HepG2 (cell line): ENCODE results near the gene ID3. TPM values are rescaled to one million over a fixed set of nuclear protein-coding genes. Genes with fewer than 3 reads are reported as not detected.

Source experiments
- HMG20B ChIP-seq: conservative IDR thresholded peaks from 2 replicates; pipeline ENCODE4 v1.6.1; 2016; ENCODE audit warnings: missing genetic modification reagents, missing compliant biosample characterization
- KDM5B ChIP-seq: sonication (generic); formaldehyde crosslinking; IDR thresholded peaks from 2 replicates; pipeline ENCODE4 v1.4.0; 2020; ENCODE audit warnings: missing genetic modification reagents, mild to moderate bottlenecking, borderline replicate concordance
- SNAI1 ChIP-seq: sonication (generic); formaldehyde crosslinking; IDR thresholded peaks from 2 replicates; pipeline ENCODE4 v1.5.0; 2020; ENCODE audit warnings: mild to moderate bottlenecking, missing genetic modification reagents, borderline replicate concordance
- ZBTB4 ChIP-seq: sonication (generic); formaldehyde crosslinking; IDR thresholded peaks from 2 replicates; pipeline ENCODE4 v1.4.0; 2020; ENCODE audit warnings: missing genetic modification reagents, mild to moderate bottlenecking, borderline replicate concordance
- ZFP91 ChIP-seq: sonication (generic); formaldehyde crosslinking; IDR thresholded peaks from 2 replicates; pipeline ENCODE4 v1.9.0; 2022; ENCODE audit warnings: missing genetic modification reagents, mild to moderate bottlenecking, borderline replicate concordance
- ZNF18 ChIP-seq: sonication (generic); formaldehyde crosslinking; IDR thresholded peaks from 2 replicates; pipeline ENCODE4 v1.8.0; 2022; ENCODE audit warnings: mild to moderate bottlenecking, missing genetic modification reagents; ENCODE audit not compliant: insufficient replicate concordance
- ZNF264 ChIP-seq: sonication (generic); formaldehyde crosslinking; IDR thresholded peaks from 2 replicates; pipeline ENCODE4 v1.4.0; 2020; ENCODE audit warnings: missing genetic modification reagents
- ZNF318 ChIP-seq: sonication (generic); formaldehyde crosslinking; IDR thresholded peaks from 2 replicates; pipeline ENCODE4 v1.4.0; 2020; ENCODE audit warnings: mild to moderate bottlenecking, missing genetic modification reagents
- ZNF441 ChIP-seq: sonication (generic); formaldehyde crosslinking; IDR thresholded peaks from 2 replicates; pipeline ENCODE4 v1.7.0; 2021; ENCODE audit warnings: missing genetic modification reagents, borderline replicate concordance
- ZNF563 ChIP-seq: sonication (generic); formaldehyde crosslinking; IDR thresholded peaks from 2 replicates; pipeline ENCODE4 v1.8.0; 2022; ENCODE audit warnings: mild to moderate bottlenecking, moderate library complexity, missing genetic modification reagents
- polyA plus RNA-seq, 8 experiments: library from polyadenylated mRNA; depleted of rRNA in 3 of 8; stranded (reverse) in 7 of 8; unstranded in 1 of 8; fragments of >200 nt; fragmentation: Illumina TruSeq in 4 of 8; extraction: Trizol in 4 of 8; gene quantifications; 2 replicates each; pipeline versions ENCODE4 v1.2.1 to v1.2.3, GENCODE V29; 2011 to 2016; ENCODE audit warnings: low read depth in 4 of 8, missing spikeins in 1 of 8, mixed read lengths in 1 of 8; ENCODE audit not compliant: insufficient read depth in 1 of 8
- total RNA-seq, 5 experiments: library from RNA; depleted of rRNA; stranded (reverse); fragments of >200 nt; fragmentation: Illumina TruSeq; extraction: Trizol; gene quantifications; 2 replicates each; pipeline ENCODE4 v1.2.3, GENCODE V29; 2016; ENCODE audit warnings: low read depth in 1 of 5

The ID3 gene
- total and polyA plus RNA-seq, 2 of the 13 experiments (the other 11 are each of a cell fraction or from before 2014, with no cell fraction given) = 64.8 to 115 TPM

GRCh38 chr1:23528250-23528978 is 30.9 kb downstream of the ID3 start (continued):
- TF ChIP-seq HMG20B (CRISPR knock-in tag) (no peak), ZNF441 (CRISPR knock-in tag) (no peak), ZNF264 (CRISPR knock-in tag) (no peak), ZFP91 (CRISPR knock-in tag) (peak; percentile 97), ZNF563 (CRISPR knock-in tag) (no peak), KDM5B (no peak), ZBTB4 (no peak), ZNF318 (CRISPR knock-in tag) (no peak), ZNF18 (CRISPR knock-in tag) (no peak), SNAI1 (no peak)
